ENCODE measurements around the gene SGPP2.

SGPP2 gene

GRCh38 chr2:222609381-222609780 is 185.0 kb downstream of the SGPP2 start:
- Histone ChIP-seq H3K36me3 (ENCODE audit: control insufficient read depth in 2 of 2, insufficient read depth in 1 of 2, low read length in 2 of 2) (peaks cover 15 to 69% of the 10 kb centered on the region in 2 experiments), H3K4me1 (ENCODE audit: control insufficient read depth, insufficient read depth, low read length) (no peaks in the 10 kb centered on the region), H3K27ac (ENCODE audit: extremely low read depth, low read depth, low read length) (no peak overlapping the region), H3K9me3 (ENCODE audit: control insufficient read depth, insufficient read depth, low read depth, low read length) (no peaks in the 10 kb centered on the region), H3K4me3 (ENCODE audit: low read depth, low read length) (no peak overlapping the region)
- ChIA-PET CTCF (interaction anchor here (0.9 kb wide), 1 partner anchor 584 kb away, joined by 3 read pairs; no protein-coding TSS in a partner anchor), POLR2A (no interaction called here)
- TF ChIP-seq ZNF302 (tag by site-specific recombination; IDR thresholded peaks at IDR 0.05; ENCODE audit: low read depth) = no peak
- no peak for TF ChIP-seq ZNF558 (tag by site-specific recombination; IDR thresholded peaks at IDR 0.05)
- no peak for TF ChIP-seq ELK4 (IDR thresholded peaks at IDR 0.05; ENCODE audit: borderline replicate concordance, low read depth, low read length)
- TF ChIP-seq ZNF114 (tag by site-specific recombination; IDR thresholded peaks at IDR 0.05) = no peak
- no peak for TF ChIP-seq SP3 (tag by site-specific recombination; IDR thresholded peaks at IDR 0.05)
